ENCODE measurements around the gene GAB4.

Gene GAB4

DNA sequence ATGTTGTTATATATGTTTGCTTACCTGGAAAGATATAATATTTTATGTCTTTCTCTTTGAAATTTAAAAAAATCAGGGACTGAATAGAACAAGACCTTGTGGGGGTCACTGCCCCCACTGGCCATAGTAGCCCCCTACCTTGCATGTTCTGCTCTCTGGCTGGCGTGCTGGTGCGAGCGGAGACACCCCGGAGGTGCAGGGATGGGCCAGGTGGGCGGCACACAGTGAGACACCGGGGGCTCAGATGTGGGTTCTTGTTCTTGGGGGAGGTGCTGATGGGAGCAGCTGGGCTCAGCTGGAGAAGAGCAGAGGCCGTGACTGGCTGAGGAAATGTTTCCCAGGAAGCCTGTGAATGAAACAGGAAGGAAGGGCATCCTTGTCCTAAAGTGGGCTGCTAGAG is 20.2 kb downstream of the GAB4 start:
- no peak for DNase-seq (ENCODE audit: low spot score)

GRCh38 chr22:16975155-16975885 is 32.7 kb downstream of the GAB4 start:
- DNase-seq (ENCODE audit: low spot score): no peak

GRCh38 chr22:16974298-16975084 is 33.5 kb downstream of the GAB4 start:
- DNase-seq (ENCODE audit: low spot score): no peak

DNA sequence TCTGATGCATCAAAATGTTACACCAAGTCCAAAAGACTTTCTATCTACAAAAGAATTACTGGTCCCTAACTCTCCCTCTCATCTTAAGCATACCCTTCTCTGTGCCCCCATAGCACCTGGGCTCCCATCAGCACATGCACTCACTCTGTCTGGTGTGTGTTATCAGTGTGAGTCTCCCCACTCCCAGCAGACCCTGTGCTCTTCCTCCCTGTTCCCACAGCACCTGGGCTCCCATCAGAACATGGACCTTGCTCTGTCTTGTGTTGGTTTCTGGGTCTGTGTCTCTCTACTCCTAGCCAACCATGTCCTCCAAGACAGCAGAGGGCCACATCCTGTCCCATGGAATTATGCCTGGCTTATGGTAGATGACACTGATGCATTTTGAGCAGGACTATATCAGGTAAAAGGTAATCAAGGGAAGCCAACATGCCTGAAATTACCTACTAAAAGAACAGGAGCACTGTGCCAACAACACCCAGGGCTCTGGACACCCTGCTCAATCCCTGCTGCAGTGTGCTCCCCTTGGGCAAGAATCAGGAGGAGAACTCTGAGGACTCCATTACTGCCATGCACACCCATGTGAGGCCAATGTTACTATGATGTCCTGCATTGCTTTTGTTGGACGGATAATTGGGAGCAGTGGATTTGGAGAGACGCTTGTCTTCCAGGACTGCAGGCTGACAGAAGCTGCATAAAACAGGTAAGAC is 34.3 kb downstream of the GAB4 start:
- DNase-seq (ENCODE audit: low spot score): no peak

DNA sequence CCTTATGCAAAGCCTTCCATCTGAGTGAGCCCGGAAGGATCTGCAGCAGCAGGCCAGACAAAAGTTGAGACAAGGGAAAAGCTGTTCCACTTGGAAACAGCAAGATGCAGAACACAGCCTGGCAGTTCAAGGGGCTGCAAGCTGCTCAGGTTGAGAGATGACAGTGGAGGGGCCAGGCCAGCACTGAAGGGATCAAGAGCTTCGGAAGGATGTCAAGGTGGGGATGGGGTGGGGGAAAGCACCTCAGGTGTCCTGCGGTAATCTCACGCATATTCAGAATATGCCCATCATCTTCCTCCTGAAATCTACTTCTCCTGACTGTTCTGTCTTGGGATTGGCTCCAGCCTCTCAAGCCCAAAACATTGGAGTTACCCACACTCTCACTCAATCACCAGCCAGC is 35.7 kb downstream of the GAB4 start:
- DNase-seq (ENCODE audit: low spot score): no peak

DNA sequence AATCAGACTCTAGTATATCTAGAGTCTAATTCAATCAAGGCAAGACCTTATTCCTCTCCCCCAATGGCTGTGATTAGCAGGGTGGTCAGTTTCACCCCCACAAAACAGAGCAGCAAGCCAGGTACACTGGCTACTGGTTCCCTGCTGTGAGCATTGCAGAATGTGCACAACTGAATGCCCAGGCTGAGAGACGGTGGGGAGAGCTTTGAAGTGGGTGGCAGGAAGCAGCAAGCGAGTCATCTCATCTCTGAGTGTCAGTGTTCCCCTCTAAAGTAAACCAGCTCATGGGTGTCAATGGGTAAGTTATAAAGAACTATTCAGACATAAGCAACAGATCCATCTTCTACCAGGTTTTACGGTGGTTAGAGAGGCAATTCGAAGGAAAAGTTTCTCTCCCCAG is 37.6 kb downstream of the GAB4 start:
- DNase-seq (ENCODE audit: low spot score): no peak

GRCh38 chr22:16969508-16970327 is 38.3 kb downstream of the GAB4 start:
- DNase-seq (ENCODE audit: low spot score): no peak

DNA sequence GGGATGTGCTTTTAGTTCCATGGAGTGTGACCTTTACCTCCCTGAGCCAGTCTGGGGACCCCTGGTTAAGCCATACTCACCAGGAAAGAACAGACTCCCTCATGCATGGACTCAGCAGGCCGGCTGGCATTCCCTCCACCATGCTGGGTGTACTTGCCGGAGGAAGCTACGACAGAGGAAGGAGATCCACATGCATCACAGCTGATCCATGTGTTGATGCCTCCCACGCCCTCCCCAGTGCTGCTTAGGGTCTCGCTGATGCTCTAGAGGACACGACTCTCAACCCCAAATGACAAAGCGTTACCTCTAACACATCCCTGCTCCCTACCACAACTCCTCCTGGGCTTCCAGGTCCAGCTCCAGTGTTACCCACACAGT is 39.8 kb downstream of the GAB4 start:
- DNase-seq (ENCODE audit: low spot score): no peak

DNA sequence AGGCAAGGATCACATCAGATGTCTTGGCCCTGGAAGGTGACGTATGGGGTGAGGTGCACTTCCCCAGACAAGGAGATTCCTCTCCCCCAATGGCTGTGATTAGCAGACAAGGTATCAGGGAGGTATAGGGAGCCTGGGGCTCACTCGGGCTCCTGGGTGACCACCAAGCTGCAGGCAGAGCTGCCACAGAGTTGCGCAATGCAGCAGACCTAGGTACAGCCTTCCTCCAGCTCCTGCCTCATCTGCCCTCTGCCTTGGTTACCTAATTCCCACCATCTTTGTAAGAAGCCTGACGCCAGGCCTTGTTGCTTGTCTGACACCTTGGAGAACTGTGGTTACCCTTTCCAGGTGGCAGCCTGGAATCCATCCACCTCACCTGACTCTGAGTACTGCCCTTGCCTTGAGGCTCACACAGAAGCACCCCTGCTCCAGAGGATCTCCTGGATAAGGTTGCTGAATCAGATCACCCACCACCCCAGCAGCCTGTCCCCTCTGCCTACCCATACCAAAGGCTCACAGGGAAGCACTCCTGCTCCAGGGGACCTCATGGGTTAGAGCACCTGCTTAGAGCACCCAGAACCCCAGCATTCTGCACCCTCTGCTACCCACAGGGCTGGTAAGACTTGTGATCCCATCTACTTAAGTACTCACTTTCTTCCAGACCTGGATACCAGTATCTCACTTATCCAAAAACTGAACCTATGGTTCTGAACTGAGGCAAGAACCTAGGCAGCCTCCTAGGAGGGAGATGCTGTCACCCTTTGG is 40.4 kb downstream of the GAB4 start:
- DNase-seq (ENCODE audit: low spot score): no peak

DNA sequence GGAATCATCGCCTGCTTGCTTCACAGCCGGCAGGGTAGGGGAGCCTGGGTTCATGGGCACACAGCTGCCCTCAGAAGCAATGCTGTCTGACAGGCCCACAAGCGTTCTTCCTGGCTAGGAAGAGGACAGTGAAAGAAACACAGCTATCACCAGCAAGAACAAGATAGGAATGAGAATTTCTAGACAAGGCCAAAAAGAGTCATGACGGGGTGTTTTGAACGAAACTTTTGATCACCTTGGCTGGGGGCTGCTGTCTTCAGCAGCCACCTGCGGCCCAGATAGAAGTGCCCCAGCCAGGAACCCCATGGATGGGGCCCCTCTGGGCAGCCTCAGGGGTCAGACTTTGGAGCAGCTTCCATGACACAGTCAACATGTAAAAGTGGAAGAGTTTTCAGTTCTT is 41.8 kb downstream of the GAB4 start:
- no peak for DNase-seq (ENCODE audit: low spot score)

- DNase-seq (ENCODE audit: low spot score): no peak
Measured at GRCh38 chr22:16965560-16965959, 42.5 kb downstream of the GAB4 start.

DNA sequence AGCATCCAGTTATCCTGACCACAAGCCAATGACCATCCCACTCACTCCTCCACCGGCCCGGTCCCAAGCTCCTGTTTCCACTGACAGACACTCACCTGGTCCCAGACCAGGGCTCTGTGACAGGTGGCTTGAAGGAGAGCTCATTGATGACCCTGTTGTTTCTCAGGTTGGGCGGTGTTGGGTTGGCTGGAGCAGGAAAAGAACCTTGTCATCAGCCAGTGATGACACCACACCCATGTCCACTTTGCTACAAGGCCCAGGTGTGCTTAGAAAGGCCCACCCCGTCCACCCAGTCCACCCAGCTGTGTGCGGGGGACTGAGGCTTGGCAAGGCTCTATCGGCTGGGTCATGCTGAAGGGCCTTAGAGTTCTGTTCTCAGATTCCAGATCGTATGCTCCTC is 42.9 kb downstream of the GAB4 start:
- no peak for DNase-seq (ENCODE audit: low spot score)

GRCh38 chr22:16964366-16964765 is 43.7 kb downstream of the GAB4 start:
- no peak for DNase-seq (ENCODE audit: low spot score)

DNA sequence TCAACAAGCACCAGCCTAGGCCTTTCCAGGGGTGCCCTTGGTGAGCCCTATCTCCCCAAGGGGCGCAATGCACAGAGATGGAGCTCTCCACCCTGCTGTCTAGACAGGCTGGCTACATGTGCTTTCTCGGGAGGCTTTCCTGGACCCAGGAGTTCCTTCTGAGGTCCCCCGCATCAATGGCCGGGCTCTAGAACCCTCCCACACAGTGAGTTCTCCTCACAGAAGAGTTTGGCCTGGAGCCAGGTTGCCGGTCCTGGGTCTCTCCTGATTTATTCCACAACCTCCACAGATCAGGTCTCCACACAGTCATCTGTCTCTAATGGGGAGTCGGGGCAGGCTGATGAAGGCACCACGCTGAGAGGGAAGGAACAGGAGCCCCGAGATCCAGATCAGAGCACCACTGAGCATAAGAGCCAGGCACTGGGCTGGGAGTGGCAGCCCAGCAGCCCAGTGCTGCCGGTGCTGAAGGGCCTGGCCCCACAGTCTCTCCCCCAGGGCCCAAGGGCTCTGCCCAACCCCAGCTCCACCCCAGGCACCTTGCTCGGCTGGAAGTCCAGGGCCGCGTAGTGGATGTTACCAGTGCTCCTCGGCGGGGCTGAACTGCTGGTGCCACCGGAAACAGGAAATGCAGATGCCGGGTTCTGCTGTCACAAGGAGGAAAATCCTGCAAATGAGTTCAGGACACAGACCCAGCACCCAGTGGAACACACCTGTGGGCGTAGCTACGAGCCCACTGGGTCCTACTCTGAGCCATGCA is 44.7 kb downstream of the GAB4 start:
- no peak for DNase-seq (ENCODE audit: low spot score)

DNA sequence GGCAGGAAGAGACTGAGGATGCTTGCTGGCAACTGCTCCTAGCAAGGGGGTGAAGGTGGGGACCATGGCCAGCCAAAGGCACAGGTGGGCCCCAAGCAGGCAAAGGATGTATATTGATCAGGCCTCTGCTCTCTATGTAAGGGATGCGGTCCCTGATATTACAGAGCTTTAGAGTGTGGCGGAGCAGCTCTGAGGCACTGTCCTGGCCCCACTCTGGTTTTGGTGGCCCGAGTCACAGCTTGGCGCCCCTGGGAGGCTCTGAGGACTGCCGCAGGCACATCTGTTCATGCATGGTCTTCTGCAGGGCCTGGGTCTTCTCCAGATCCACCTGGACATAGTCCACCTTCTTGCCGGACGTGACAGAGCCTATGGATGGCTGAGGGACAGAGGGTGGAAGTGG is 45.5 kb downstream of the GAB4 start:
- no peak for DNase-seq (ENCODE audit: low spot score)

GRCh38 chr22:16961477-16962186 is 46.4 kb downstream of the GAB4 start:
- no peak for DNase-seq (ENCODE audit: low spot score)

DNA sequence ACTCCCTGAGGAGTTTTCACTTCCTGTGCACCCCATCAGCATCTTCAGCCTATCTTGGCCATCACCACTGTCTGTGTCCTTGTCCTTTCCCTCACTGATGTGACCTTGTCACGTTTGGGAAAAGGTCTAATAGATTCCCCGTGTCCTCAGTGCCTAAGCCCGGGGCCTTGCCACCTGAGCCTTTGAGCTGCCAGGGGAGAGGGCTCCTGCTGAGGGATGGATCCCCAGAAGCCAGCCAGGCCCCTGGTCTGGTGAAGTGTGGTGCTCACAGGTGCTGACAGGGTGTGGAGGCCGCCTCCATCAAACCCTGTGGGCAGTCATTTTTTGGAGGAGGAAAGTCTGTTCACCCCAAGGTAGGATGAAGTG is 47.2 kb downstream of the GAB4 start:
- no peak for DNase-seq (ENCODE audit: low spot score)

DNA sequence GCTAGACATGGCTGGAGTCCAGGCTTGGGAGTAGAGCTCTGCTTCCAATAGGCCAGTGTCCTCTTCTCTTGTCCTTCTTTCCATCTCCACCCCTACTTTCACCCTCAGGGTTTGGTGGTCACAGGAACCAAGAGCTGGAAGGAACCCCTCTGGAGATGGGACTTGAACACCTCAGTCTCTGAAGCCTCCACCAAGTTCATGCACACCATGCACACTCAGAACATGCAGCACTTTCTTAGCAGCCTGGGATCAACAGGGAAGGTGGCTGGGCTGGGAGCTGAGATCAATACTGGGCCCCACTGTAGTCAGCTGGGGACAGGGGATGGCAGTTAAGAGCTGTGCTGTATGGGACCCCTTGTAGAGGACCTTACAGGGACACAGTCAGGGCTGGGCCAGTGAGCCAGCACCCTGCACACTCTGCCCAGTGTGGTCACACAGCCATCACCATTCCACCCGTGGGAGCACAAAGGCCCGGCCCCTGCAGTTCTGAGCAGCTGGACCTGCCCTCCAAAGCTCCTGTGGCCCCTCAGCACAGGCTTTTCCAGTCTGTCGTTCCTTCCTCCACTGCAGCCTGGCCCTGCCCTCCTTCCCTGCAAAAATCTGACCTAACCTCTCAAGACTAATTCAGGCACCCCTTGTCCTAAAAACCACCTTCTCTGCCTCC is 47.7 kb downstream of the GAB4 start:
- no peak for DNase-seq (ENCODE audit: low spot score)

- no peak for DNase-seq (ENCODE audit: low spot score)
Measured at GRCh38 chr22:16959345-16959930, 48.6 kb downstream of the GAB4 start.
